Upper lobe of right lung (tissue), 1 donor: ENCODE results near the gene ST8SIA2. TPM values are rescaled to one million over a fixed set of nuclear protein-coding genes. Genes with fewer than 3 reads are reported as not detected.
A peak's percentile ranks its signal among the peaks of the same experiment; 100 is the strongest.

Source experiments
- ATAC-seq: fragments of 200-7000 bp; cut with Tn5 transposase; one replicate; pipeline ENCODE4 v1.9.1; 2020; ENCODE audit warnings: mild to moderate bottlenecking, moderate library complexity
- DNase-seq: peaks from one replicate; pipeline ENCODE4 v3.0.0-alpha.2; 2020
- H3K27ac ChIP-seq: fragments of 200-600 bp; one replicate; pipeline ENCODE4 v1.8.0; 2022
- H3K27me3 ChIP-seq: fragments of 200-600 bp; one replicate; pipeline ENCODE4 v1.8.0; 2022; ENCODE audit warnings: mild to moderate bottlenecking
- H3K36me3 ChIP-seq: fragments of 200-600 bp; one replicate; pipeline ENCODE4 v1.8.0; 2022
- H3K4me1 ChIP-seq: fragments of 200-600 bp; one replicate; pipeline ENCODE4 v1.8.0; 2022
- H3K4me3 ChIP-seq: fragments of 200-600 bp; one replicate; pipeline ENCODE4 v1.8.0; 2022; ENCODE audit warnings: mild to moderate bottlenecking
- H3K9me3 ChIP-seq: fragments of 200-600 bp; one replicate; pipeline ENCODE4 v1.8.0; 2022
- intact Hi-C: fragments of 100-400 bp; cut with DNase I; formaldehyde crosslinking; loops from one replicate; pipeline ENCODE4 v1.11.0; 2022
- long read RNA-seq: library from polyadenylated mRNA; unstranded; transcript quantifications from one replicate; pipeline ENCODE4 v2.0.0, GENCODE V29; 2021
- total RNA-seq: library from RNA; stranded (reverse); fragmentation: NEBNext Ultra II Directional; extraction: Animal tissue kit (Norgen Biotek cat#: 25700); gene quantifications from one replicate; pipeline ENCODE4 v1.2.1, GENCODE V29; 2021
- TF ChIP-seq, protein P1 (sequence below): fragments of 200-600 bp; IDR thresholded peaks from one replicate; pipeline ENCODE4 v1.8.0; 2022; ENCODE audit warnings: antibody characterized with exemption
- donor health status: DM: no; HTN: yes; CAD: no; lungs with severe emphysema.

ST8SIA2 gene
- total RNA-seq, result not detected
- long read RNA-seq, result 0 reads

GRCh38 chr15:92393071-92393979, at the start of gene ST8SIA2:
ST8SIA2 (plus strand) TSS chr15:92393881; CDS start chr15:92394065, 184 bp downstream.
- TF ChIP-seq, protein P1, sequence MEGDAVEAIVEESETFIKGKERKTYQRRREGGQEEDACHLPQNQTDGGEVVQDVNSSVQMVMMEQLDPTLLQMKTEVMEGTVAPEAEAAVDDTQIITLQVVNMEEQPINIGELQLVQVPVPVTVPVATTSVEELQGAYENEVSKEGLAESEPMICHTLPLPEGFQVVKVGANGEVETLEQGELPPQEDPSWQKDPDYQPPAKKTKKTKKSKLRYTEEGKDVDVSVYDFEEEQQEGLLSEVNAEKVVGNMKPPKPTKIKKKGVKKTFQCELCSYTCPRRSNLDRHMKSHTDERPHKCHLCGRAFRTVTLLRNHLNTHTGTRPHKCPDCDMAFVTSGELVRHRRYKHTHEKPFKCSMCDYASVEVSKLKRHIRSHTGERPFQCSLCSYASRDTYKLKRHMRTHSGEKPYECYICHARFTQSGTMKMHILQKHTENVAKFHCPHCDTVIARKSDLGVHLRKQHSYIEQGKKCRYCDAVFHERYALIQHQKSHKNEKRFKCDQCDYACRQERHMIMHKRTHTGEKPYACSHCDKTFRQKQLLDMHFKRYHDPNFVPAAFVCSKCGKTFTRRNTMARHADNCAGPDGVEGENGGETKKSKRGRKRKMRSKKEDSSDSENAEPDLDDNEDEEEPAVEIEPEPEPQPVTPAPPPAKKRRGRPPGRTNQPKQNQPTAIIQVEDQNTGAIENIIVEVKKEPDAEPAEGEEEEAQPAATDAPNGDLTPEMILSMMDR, result no peak
- Histone ChIP-seq H3K4me1 (no peaks in the 10 kb centered on the region), H3K4me3 (no peak within 1 kb of the TSS), H3K36me3 (no peaks in the 10 kb centered on the region), H3K27me3 (peaks cover 71% of the 10 kb centered on the region), H3K27ac (no peak within 1 kb of the TSS), H3K9me3 (no peaks in the 10 kb centered on the region)
- peak; percentile 49 for ATAC-seq
- intact Hi-C loops, result no loop called here
- no peak for DNase-seq

DNA sequence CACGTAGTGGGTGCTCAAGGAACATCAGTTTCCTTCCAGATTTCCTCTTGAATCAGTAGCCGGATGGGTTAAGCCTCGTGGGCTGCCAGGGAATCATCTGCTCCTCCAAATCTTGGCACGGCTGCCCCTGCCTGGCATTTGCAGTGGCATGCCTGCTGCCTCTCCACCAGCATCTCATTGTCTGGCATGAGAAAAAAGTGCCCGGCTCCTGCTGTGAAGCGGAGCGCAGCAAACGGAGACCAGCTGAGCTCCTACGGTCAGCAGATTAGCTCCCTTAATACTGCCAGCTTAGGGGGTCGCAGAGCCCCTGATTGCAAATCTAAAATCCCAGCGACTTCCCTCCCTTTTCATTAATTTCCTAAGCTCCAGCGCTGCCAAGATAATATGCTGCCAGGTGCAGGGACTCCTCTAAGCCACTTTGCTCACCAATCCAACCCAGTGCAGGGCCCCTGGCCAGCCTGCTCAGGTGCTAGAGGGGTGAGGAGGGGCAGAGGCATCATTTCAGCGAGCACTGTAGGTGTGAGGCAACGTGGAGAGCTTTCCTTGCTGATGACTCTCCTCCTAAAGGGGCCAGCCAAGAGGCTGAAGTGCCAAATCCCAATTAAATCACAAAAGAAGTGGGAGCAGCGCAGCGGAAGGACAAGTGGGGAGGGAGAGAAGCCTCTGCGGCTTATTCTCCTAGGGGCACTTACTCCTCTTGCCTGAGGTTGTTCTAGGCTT, 49.6 kb upstream of the ST8SIA2 start:
- TF ChIP-seq, protein P1, result no peak
- intact Hi-C loops, result no loop called here
- Histone ChIP-seq H3K4me1 (no peaks in the 10 kb centered on the region), H3K27ac (no peak overlapping the region), H3K36me3 (no peaks in the 10 kb centered on the region), H3K9me3 (no peaks in the 10 kb centered on the region), H3K27me3 (peaks cover 6% of the 10 kb centered on the region), H3K4me3 (no peak overlapping the region)
- ATAC-seq, result no peak
- DNase-seq, result no peak

DNA sequence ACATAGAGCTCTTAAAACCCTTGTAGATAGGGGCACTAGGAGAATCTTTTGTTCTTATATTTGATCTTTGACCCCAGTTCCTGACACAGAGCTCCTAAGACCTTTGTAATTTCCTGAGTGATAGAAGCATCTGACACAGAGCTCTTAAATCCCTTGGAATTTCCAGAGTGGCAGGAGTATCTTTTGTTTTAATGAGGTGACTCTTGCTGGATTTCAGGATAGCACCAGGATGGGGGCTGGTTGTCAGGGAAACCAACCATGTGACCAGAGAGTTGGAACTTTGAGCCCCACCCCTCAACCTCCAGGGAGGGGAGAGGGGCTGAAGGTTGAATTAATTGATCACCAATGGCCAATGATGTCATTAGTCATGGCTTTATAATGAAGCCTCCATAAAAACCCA, 47.6 kb upstream of the ST8SIA2 start:
- peaks cover 6% of the 10 kb centered on the region for H3K27me3 ChIP-seq
- TF ChIP-seq, protein P1, result no peak
- intact Hi-C loops, result no loop called here

DNA sequence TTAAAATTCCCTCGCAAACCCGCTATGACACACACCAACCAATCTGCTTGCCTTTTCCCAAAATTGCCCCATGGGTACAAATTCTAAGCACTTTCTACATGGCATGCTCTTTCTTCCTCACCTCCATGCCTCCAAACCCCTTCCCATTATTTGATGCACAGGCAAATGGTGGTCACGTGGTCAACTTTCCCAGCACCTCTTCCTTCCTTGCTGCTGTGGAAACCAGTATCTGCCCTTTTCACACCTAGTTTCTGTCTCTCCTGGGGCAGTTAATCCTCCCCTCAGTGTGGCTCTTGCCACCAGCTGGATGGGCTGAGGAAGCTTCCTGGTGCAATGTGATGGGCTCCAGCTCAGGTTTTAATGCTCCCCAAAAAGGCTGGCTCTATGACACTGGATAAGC, 38.4 kb upstream of the ST8SIA2 start:
- Histone ChIP-seq H3K27ac (no peak overlapping the region), H3K27me3 (no peaks in the 10 kb centered on the region), H3K4me3 (no peak overlapping the region), H3K4me1 (no peaks in the 10 kb centered on the region), H3K36me3 (no peaks in the 10 kb centered on the region), H3K9me3 (no peaks in the 10 kb centered on the region)
- TF ChIP-seq, protein P1, result no peak
- DNase-seq, result no peak
- intact Hi-C loops, result no loop called here
- ATAC-seq, result no peak

More for the DNA sequence above, 47.6 kb upstream of the ST8SIA2 start:
- ATAC-seq (no peak), DNase-seq (no peak)
- Histone ChIP-seq H3K4me1 (no peaks in the 10 kb centered on the region), H3K36me3 (no peaks in the 10 kb centered on the region), H3K4me3 (no peak overlapping the region), H3K27ac (no peak overlapping the region), H3K9me3 (no peaks in the 10 kb centered on the region)

GRCh38 chr15:92361321-92362000, 32.2 kb upstream of the ST8SIA2 start:
- no peaks in the 10 kb centered on the region for H3K9me3 ChIP-seq
- ATAC-seq (no peak), DNase-seq (no peak)
- no peaks in the 10 kb centered on the region for H3K27me3 ChIP-seq
- H3K4me1 ChIP-seq, result no peaks in the 10 kb centered on the region
- no peaks in the 10 kb centered on the region for H3K36me3 ChIP-seq
- no peak overlapping the region for H3K27ac ChIP-seq
- intact Hi-C loops, result no loop called here
- TF ChIP-seq, protein P1, result no peak
- H3K4me3 ChIP-seq, result no peak overlapping the region
